ENCODE results near the gene SPEG. TPM values are rescaled to one million over a fixed set of nuclear protein-coding genes. Genes with fewer than 3 reads are reported as not detected.
A peak's percentile ranks its signal among the peaks of the same experiment; 100 is the strongest.

SPEG gene
- total RNA-seq, 2 donors from 2014 or later = 175 to 217 TPM

DNA sequence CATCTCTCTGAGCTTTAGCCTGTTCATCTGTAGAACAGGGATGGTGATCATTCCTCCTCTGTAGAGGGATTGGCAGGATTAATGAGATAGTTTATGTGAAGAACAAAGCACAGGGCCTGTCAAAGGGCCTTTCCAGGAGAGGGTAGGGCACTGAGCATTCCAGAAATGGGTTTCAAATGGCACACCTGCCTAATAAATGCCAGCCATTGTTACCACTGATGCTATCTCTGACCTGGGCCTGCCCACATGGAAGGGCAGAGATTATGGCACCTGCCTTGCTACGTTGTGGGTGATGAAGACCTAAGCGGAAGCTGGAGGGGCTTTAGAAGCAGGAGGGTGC, 33.1 kb downstream of the SPEG start:
- DNase-seq (ENCODE audit: low spot score) = no peak
- intact Hi-C loops (cut with DNase I) = no loop called here

DNA sequence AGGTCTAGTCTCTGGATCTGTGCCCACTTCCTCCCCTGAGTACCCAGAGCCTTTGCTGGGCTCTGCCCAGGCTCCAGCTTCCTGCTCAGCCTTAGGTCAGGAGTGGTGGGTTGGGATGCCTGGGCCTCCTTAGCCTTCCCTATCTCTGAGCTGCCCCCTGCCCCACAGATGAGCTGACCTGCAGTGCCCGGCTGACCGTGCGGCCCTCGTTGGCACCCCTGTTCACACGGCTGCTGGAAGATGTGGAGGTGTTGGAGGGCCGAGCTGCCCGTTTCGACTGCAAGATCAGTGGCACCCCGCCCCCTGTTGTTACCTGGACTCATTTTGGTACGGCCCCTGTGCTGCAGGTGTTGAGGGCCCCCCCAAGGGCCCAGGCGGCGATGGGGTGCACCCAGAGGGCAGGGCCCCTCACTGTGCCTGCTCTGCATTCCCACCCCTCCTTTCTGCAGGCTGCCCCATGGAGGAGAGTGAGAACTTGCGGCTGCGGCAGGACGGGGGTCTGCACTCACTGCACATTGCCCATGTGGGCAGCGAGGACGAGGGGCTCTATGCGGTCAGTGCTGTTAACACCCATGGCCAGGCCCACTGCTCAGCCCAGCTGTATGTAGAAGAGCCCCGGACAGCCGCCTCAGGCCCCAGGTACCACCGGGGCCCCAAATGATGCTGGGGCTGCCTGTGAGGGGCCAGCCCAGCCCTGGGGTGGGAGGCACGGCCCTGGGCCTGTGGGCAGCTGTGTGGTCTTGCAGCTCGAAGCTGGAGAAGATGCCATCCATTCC, 34.0 kb downstream of the SPEG start:
- intact Hi-C loops (cut with DNase I) = no loop called here

DNA sequence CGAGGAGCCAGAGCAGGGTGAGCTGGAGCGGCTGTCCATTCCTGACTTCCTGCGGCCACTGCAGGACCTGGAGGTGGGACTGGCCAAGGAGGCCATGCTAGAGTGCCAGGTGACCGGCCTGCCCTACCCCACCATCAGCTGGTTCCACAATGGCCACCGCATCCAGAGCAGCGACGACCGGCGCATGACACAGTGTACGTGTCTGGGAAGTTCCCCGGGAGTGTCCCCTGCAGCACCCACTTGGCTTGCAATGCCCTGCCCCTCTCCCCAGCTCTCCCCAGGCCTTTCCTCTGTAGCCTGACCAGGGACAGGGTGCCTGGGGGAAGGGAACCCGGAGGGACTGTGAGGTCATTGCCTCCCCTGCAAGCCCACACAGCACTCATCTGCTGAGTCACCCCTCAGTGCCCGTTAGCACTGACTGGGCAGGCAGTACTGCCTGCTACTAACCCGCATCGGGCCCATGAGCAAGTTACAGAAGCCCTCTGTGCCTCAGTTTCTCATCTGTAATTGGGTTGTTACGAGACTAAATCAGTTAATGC, 34.6 kb downstream of the SPEG start:
- DNase-seq (ENCODE audit: low spot score) = no peak
- intact Hi-C loops (cut with DNase I) = no loop called here

More for the DNA sequence above, 34.0 kb downstream of the SPEG start:
- no peak for DNase-seq (ENCODE audit: low spot score)

DNA sequence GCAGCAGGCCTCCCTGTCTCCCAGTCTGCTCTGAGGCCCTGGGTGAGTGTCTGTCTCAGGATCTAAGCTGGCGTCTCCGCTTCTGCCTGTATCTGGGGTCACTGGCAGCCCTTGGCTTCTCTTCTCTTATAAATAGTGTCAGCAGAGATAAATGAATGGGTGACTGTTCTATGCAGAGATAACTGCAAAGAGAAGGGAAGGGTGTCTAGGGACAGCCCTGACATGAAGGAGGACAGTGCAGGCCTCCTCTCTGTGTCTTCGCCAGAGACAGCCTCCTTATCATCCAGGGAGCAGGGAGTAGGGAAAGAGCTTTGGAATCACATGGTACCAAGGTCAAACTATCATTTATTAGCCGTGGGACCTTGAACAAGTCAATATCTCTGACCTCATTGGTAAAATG, 35.8 kb downstream of the SPEG start:
- intact Hi-C loops (cut with DNase I) = loop anchor here in 1 of 2 donors (10.0 kb wide), 1 partner anchor 66 kb away; no protein-coding TSS in a partner anchor
- no peak for DNase-seq (ENCODE audit: low spot score)

DNA sequence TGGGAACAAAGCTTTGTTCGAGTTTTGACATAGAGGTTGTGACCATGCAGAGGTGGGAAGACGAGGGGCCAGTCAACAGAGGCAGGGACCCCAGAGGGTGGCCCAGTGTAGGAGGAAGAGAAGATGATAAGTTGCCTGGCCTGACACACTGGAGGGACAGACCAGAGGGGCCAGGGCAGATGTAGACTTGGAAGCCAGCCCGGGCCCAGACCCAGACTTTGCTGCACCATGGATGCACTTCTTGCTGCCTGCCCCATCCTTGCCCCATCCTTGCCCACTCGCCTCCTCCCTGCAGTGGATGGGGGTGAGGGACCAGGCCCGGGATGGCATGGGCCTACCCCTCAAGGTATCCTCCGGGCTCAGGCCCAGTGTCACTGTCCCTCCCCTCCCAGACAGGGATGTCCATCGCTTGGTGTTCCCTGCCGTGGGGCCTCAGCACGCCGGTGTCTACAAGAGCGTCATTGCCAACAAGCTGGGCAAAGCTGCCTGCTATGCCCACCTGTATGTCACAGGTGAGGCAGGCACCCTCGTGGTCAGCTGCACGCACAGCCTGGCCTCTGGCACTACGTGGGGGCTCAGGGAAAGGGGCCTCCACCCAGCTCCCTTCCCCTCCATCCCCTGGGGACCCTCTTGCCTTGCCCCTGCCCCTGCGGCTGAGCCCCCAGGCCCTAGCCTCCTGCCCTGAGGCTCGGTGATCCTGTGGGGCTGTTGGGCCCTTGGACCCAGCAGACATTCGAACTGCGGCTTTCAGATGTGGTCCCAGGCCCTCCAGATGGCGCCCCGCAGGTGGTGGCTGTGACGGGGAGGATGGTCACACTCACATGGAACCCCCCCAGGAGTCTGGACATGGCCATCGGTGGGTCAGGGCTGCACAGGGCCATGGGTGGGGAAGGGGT, 37.1 kb downstream of the SPEG start:
- no peak for DNase-seq (ENCODE audit: low spot score)
- intact Hi-C loops (cut with DNase I) = loop anchor here in 1 of 2 donors (10.0 kb wide), 1 partner anchor 67 kb away; no protein-coding TSS in a partner anchor

DNA sequence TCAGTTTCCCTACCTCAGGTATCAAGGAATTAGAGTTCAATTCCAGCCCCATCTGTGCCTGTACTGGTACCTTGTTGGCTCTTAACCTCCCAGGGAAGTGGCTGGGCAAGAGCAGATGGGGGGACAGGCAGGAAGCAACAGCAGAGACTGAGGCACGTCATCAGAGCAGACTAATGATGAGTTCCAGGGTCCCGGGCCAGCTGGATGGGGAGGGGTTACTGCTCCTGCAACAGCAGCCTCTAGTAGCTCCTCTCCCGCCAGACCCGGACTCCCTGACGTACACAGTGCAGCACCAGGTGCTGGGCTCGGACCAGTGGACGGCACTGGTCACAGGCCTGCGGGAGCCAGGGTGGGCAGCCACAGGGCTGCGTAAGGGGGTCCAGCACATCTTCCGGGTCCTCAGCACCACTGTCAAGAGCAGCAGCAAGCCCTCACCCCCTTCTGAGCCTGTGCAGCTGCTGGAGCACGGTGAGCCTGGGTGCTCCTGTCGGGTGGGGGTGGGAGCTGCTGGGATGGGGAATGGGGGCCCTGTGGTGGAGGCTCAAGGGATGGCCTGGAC, 38.1 kb downstream of the SPEG start:
- intact Hi-C loops (cut with DNase I) = loop anchor here in 1 of 2 donors (10.0 kb wide), 1 partner anchor 68 kb away; no protein-coding TSS in a partner anchor

DNA sequence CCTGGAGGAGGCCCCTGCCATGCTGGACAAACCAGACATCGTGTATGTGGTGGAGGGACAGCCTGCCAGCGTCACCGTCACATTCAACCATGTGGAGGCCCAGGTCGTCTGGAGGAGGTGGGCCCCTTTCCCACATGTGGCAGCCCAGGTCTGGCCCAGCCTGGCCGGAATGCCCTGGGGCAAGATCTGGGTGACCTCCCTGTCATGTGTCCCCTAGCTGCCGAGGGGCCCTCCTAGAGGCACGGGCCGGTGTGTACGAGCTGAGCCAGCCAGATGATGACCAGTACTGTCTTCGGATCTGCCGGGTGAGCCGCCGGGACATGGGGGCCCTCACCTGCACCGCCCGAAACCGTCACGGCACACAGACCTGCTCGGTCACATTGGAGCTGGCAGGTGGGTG, 38.9 kb downstream of the SPEG start:
- intact Hi-C loops (cut with DNase I) = loop anchor here in 1 of 2 donors (10.0 kb wide), 1 partner anchor 69 kb away; no protein-coding TSS in a partner anchor
- no peak for DNase-seq (ENCODE audit: low spot score)

More for the DNA sequence above, 38.1 kb downstream of the SPEG start:
- DNase-seq (ENCODE audit: low spot score) = no peak

DNA sequence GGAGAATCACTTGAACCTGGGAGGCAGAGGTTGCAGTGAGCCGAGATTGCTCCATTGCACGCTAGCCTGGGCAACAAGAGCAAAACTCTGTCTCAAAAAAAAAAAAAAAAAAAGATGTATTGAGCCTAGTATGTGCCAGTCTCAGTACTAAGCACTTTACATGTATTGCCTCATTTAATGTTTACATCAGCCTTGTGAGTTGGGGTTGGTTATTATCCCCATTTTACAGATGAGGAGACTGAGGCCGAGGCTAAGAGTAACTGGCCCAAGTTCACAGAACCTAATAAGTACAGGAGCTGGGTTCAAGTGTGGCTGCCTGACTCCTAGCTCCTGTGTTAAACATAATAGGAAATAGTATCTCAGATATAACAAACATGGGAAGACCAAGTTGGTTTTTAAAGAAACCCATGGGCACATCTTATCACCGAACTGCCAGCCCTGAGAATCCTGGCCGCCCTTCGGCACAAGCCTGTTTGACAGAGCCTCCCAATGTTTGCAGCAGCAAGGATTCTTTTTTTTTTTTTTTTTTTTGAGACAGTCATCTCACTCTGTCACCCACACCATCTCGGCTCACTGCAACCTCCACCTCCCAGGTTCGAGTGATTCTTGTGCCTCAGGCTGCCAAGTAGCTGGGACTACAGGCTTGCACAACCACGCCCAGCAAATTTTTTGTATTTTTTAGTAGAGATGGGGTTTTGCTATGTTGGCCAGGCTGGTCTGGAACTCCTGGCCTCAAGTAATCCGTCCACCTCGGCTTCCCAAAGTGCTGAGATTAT, 39.8 kb downstream of the SPEG start:
- no peak for DNase-seq (ENCODE audit: low spot score)
- intact Hi-C loops (cut with DNase I) = loop anchor here in 1 of 2 donors (10.0 kb wide), 1 partner anchor 70 kb away; no protein-coding TSS in a partner anchor

DNA sequence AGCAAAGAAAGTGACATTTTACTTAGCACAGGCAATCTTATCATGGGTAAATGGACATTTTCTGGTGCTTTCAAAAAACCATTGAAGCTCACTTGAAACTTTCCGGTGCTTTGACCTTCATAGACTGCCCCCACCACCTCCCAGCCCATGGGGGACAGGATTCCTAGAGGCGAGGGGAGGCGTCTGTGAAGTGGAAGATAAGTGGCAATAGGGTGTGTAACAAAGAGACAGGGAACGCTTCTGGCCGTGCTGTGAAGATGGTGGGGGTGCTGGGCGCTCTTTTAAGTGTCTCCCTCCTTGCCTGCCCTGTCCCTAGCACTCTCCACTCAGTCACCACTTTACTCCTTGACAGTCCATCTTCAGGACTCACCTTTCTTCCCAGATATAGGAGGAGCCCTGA, 40.6 kb downstream of the SPEG start:
- intact Hi-C loops (cut with DNase I) = loop anchor here in 1 of 2 donors (10.0 kb wide), 1 partner anchor 70 kb away; no protein-coding TSS in a partner anchor
- no peak for DNase-seq (ENCODE audit: low spot score)

DNA sequence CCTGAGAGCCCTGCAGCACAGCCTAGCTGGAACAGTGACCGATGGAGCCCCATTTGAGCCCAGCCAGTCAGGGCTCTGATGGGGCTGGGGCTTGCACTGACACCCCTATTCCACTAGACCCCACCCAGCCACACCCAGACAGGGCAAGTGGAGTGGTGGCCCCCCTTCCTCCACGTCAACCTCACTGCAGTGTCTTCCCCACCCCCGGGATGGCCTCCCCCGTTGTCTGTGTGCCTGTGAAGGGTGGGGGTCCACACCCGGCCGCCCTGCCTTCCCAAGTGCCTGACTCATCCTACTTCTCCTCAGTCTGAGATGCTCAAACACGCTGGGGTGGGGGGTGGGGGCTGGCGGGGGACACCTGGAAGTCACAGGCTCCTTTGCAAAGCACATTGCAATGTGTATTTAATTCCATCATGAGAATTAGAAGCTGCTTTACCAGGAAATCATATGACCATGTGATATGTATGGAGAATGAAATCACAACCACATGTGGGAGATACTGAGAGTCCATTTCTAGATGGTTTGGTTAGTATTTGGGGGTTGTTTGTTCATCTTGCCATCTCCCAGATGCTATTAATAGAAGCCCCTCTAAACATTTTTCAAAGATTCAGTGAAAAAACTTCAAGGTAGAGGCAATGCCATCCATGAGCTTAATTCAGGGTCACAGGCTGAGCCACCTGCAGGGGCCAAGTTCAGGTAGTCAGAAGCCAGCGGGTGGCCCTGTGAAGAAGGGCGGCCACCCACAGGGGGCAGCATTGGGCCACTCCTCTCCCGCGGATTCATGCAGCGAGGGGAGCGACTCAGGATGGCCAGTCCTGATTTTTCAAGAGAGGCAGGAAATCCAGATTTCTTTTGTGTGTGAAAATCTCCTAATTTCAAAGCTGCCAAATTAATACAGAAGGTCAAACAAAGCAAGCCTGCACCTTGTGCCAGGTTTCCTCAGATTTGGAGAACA, 41.3 kb downstream of the SPEG start:
- DNase-seq (ENCODE audit: low spot score) = peak; percentile 91
- intact Hi-C loops (cut with DNase I) = loop anchor here in 1 of 2 donors (10.0 kb wide), 1 partner anchor 71 kb away; no protein-coding TSS in a partner anchor

DNA sequence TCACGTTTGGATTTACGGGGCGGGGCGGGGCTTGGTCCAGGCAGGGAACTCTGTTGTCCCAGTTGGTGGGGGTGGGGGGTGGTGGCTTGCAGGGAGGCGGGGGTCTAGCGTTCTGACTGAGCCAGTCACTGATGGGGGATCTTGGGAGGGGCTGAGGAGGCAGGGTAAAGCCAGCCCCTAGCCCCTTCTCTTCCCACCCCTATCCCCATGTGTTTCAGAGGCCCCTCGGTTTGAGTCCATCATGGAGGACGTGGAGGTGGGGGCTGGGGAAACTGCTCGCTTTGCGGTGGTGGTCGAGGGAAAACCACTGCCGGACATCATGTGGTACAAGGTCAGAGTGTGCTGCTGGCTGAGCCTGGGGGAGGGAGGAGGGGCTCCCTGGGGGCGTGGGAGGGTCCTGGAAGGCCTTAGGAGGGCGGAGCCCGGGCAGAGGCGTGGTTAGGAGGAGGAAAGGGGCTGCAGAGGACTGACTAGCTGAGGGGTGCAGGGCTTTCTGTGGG, 42.1 kb downstream of the SPEG start:
- intact Hi-C loops (cut with DNase I) = loop anchor here in 1 of 2 donors (10.0 kb wide), 1 partner anchor 72 kb away; no protein-coding TSS in a partner anchor

DNA sequence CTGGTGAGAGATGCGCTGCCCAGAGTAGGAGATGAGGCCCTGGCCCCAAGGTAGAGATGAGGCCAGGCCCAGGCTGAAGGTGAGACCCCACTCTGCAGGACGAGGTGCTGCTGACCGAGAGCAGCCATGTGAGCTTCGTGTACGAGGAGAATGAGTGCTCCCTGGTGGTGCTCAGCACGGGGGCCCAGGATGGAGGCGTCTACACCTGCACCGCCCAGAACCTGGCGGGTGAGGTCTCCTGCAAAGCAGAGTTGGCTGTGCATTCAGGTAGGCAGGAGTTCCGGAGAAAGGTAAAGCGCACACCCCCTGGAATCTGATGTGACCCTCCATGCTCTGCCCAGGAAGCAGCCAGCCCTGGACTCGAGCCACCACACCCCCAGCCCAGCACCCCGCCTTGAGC, 42.5 kb downstream of the SPEG start:
- no peak for DNase-seq (ENCODE audit: low spot score)
- intact Hi-C loops (cut with DNase I) = loop anchor here in 1 of 2 donors (10.0 kb wide), 1 partner anchor 72 kb away; no protein-coding TSS in a partner anchor

More for the DNA sequence above, 42.1 kb downstream of the SPEG start:
- no peak for DNase-seq (ENCODE audit: low spot score)

DNA sequence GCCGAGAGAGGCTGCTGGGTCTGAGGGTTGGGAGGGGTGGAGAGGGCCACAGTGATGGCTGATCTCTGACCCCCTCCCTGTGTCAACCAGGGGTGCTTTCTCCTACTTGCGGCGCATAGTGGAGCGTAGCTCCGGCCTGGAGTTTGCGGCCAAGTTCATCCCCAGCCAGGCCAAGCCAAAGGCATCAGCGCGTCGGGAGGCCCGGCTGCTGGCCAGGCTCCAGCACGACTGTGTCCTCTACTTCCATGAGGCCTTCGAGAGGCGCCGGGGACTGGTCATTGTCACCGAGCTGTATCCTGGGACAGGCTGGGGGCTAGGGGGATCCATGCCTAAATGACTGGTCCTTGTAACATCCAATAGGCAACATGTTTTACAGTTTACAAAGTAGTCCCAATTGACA, 43.2 kb downstream of the SPEG start:
- no peak for DNase-seq (ENCODE audit: low spot score)
- intact Hi-C loops (cut with DNase I) = loop anchor here in 1 of 2 donors (10.0 kb wide), 1 partner anchor 73 kb away; no protein-coding TSS in a partner anchor

DNA sequence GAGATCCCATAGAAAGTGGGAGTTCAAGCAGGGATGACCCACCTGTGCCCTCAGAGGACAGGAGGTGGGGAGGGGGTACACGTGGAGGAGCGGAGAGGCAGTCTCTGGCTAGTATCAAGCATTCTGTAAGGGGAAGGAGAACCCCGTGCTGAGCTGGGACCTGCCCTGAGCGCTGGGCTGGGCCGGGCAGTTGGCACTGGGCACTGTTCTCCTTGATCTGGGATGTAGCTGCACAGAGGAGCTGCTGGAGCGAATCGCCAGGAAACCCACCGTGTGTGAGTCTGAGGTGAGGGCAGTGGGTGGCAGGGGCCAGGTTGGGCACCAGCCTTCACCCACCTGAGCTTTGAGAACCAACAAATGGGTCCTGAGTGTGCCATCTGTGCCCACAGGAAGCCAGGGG, 44.3 kb downstream of the SPEG start:
- intact Hi-C loops (cut with DNase I) = loop anchor here in 1 of 2 donors (10.0 kb wide), 1 partner anchor 74 kb away; no protein-coding TSS in a partner anchor
- DNase-seq (ENCODE audit: low spot score) = no peak

DNA sequence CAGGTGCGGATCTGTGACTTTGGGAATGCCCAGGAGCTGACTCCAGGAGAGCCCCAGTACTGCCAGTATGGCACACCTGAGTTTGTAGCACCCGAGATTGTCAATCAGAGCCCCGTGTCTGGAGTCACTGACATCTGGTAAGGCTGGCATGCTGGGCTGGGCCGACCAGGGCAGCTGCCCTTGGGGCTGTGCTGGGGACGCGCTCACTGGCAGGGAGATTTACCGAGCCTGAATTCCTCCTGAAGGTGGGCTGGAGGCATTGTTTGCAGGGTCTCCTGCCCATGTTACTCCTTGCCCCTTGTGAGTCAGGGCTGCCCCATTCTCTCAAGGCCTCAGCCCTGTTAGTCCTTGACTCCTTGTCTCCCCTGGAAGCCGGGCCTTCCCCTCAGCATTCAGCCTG, 45.4 kb downstream of the SPEG start:
- intact Hi-C loops (cut with DNase I) = no loop called here
- no peak for DNase-seq (ENCODE audit: low spot score)

DNA sequence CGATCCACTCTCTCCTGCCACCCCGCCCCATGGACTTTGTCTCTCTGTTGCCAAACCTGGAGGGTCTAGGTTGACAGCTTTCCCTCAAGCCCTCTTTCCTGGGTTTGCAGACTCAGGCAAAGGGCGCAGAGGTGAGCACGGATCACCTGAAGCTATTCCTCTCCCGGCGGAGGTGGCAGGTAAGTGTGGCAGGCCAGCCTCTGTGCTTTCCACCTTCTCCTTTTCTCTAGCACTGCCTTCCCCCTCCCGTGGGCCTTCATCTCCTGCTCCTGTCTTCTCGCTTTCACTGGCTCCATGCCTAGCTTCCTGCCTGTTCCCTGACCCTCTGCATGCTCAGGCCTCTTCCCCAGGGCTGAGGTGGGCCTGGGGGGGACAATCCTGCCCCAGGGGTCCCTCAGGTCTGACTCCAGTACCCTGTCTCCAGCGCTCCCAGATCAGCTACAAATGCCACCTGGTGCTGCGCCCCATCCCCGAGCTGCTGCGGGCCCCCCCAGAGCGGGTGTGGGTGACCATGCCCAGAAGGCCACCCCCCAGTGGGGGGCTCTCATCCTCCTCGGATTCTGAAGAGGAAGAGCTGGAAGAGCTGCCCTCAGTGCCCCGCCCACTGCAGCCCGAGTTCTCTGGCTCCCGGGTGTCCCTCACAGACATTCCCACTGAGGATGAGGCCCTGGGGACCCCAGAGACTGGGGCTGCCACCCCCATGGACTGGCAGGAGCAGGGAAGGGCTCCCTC, 48.2 kb downstream of the SPEG start:
- no peak for DNase-seq (ENCODE audit: low spot score)
- intact Hi-C loops (cut with DNase I) = no loop called here
